Posterior vena cava (tissue), 2 donors: Measurements from ENCODE around the gene MACROD1. TPM values are rescaled to one million over a fixed set of nuclear protein-coding genes. Genes with fewer than 3 reads are reported as not detected.
"Not testable (repeated sequence)": the region's sequence is repeated elsewhere in the genome, so short reads cannot be mapped to it uniquely, and the experiment has no call there.

ENCODE experiments used
- DNase-seq: peaks from one replicate; pipeline ENCODE4 v3.0.0-alpha.2; 2020; ENCODE audit warnings: low spot score
- intact Hi-C, 2 donors: fragments of 100-400 bp; cut with DNase I; formaldehyde crosslinking; loops; one replicate each; pipeline versions ENCODE4 v1.14.1 to v1.14.2; 2022 to 2023
- total RNA-seq, 2 donors: library from RNA; stranded (reverse); fragmentation: NEBNext Ultra II Directional; extraction: Animal tissue kit (Norgen Biotek cat#: 25700); gene quantifications; one replicate each; pipeline ENCODE4 v1.2.1, GENCODE V29; 2021
- donor health status: DM: yes; HTN: yes; CAD: no.
- donor health status: DM: yes; HTN: yes; CAD: no.

The MACROD1 gene
- total RNA-seq, 2 donors from 2014 or later: 15.9 to 16.8 TPM

GRCh38 chr11:64052938-64053622, 112.8 kb downstream of the MACROD1 start:
- no peak for DNase-seq
- intact Hi-C loops: no loop called here

DNA sequence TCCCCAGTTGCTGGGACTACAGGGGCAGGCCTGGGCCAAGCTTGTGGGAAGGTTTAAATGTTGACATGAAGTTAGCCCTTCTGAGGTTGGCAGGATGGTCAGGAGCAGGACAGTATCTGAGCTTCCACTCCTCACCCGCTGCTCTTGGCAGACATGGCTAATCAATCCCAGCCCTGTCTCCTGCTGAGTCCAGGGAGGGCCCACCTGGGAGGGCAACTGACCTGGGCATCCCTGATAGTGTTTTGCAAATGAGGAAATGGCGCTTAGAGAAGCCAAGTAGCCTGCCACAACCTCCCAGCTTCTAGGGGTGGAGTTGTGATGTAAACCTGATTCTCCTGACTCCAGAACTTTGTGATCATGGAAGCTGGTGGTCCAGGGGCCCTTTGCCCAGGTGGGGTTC, 113.5 kb downstream of the MACROD1 start:
- intact Hi-C loops: no loop called here
- DNase-seq: no peak

GRCh38 chr11:64051297-64051696, 114.6 kb downstream of the MACROD1 start:
- intact Hi-C loops: no loop called here
- DNase-seq: no peak

GRCh38 chr11:64049509-64049908, 116.4 kb downstream of the MACROD1 start:
- intact Hi-C loops: no loop called here

DNA sequence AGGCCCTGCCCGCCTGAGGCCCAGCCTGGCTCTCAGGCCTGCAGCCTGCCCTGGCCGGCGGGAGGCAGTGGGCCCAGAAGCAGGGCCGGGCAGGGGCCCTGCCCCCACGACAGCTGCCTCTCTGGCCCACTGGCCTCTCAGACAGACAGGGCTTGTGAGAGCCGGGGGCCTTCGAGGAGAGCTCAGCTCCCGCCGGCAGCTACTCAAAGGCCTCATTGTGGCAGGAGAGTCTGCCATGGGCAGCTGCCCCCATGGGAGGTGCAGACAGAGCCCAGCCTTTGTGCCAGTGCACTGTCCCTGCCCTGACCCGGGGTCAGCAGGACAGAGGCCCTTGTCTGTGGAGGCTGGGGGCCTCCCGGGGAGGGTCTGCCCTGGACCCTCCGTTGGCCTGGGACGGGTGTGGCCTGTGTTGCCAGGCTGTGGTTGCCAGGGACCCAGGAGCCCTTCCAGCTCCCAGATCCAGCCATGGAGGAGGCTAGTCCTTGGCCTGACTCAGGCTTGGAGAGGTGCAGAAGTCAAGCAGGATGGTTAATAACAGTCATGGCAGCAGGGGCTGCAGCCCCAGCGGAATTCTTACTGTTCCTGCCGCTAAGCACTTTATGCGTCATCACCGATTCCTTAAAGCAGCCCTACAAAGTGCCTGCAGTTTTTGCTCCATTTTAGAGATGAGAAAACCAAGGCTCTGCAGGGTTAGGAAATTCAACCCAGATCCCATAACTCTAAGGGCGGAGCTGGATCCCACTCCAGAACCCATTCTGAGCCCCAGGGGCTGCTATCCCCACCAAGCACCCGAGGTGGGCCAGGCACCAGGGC, 117.7 kb downstream of the MACROD1 start:
- DNase-seq: no peak
- intact Hi-C loops: no loop called here

More at GRCh38 chr11:64049509-64049908, 116.4 kb downstream of the MACROD1 start:
- DNase-seq: no peak

- intact Hi-C loops, DNase-seq: not testable (repeated sequence)
Measured at GRCh38 chr11:64047373-64047772, 118.5 kb downstream of the MACROD1 start.

DNA sequence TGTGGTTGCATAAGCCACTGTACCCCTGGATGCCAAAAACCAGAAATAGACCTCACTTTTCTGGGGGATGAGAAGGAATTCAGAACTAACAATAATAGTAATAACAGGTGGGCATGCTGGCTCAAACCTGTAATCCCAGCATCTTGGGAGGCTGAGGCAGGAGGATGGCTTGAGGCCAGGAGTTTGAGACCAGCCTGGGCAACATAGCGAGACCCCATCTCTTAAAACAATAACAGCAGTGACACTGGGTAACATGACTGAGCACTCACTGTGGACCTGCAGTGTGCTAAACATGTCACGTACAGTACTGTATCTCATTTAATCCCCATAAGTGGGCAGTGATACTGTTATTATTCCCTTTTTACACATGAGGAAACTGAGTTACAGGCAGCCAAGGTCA, 120.2 kb downstream of the MACROD1 start:
- DNase-seq: no peak
- intact Hi-C loops: no loop called here

DNA sequence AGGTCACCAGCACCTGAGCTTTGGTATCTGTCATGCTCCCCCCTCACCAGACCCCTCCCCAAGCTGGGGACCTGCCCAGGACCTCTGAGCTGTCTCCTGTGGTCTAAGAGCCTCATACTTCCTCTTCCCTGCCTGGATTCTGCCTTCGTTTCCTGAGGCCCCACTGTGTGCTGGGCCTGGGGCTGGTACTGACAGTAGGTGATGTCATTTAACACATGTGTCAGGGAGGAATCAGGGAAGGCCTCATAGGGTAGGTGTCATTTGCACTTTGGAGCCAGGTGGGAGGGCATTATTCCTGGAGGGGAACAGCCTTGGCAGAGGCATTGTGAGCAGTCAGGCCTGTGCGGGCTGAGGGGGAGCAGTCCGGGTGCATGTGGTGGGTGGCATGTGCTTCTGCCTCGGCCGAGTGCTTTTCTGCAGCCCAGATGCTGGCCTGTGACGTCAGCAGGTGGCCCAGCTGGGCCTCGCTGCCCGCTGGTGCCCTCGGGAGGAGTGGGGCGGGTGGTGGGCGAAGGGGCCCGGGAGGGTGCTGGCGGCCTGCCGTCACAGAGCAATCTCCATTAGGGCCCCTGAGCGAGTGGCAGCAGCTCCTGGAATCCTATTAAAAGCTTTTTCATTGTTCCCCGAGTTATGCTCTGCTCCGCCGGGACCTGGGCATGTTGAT, 121.1 kb downstream of the MACROD1 start:
- no peak for DNase-seq
- intact Hi-C loops: no loop called here

- DNase-seq: no peak
- intact Hi-C loops: no loop called here
Measured at GRCh38 chr11:64043545-64043944, 122.4 kb downstream of the MACROD1 start.

GRCh38 chr11:64042301-64042700, 123.6 kb downstream of the MACROD1 start:
- DNase-seq: no peak
- intact Hi-C loops: no loop called here

DNA sequence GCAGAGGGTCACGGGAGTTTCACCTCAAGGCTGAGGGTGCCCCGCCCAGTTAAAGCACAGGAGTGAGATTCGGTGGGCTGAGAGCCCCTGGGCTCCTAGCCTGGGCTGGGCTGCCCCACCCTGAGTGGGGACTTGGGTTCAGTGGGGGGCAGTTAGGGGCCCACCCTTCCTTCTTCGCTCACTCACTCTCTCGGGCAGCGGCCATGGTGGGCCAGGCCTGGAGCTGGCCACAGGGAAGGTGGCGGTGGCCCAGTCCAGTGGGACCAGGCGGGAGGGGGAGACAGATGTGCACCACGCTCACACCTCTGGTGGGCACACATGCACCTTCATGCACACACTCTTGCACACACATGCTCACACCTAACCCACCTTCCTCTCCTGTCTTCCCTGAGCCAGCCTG, 124.1 kb downstream of the MACROD1 start:
- no peak for DNase-seq
- intact Hi-C loops: no loop called here

- no peak for DNase-seq
- intact Hi-C loops: no loop called here
Measured at GRCh38 chr11:64040684-64041322, 125.1 kb downstream of the MACROD1 start.

GRCh38 chr11:64039012-64039665, 126.8 kb downstream of the MACROD1 start:
- no peak for DNase-seq
- intact Hi-C loops: no loop called here

DNA sequence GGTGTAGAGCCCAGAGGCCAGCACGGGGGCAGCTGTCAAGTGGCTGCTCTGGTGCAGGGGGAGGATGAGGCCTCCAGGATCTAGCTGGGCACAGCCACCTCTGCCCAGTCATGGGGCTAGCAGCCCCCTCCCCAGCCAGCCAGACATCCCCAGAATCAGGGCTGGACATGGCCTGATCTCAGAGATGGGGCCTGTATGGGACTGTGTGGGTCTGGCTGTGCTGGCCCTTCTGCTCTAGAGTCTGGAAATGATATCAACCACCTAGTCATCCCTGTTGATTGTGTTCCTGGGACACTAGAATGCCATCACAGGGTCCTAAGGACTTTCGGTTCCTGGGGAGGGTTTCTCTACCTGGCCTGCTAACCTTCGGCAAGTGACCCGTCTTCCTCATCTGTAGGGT, 127.4 kb downstream of the MACROD1 start:
- no peak for DNase-seq
- intact Hi-C loops: no loop called here

- DNase-seq: no peak
- intact Hi-C loops: no loop called here
Measured at GRCh38 chr11:64037027-64037634, 128.8 kb downstream of the MACROD1 start.

- intact Hi-C loops: no loop called here
- no peak for DNase-seq
Measured at GRCh38 chr11:64036087-64037026, 129.6 kb downstream of the MACROD1 start.

GRCh38 chr11:64035576-64035975, 130.3 kb downstream of the MACROD1 start, which contains the start of gene FLRT1:
Gene FLRT1 (plus strand): TSS chr11:64035931. CDS start chr11:64116268, 80,337 bp downstream.
- DNase-seq: no peak
- intact Hi-C loops: no loop called here

DNA sequence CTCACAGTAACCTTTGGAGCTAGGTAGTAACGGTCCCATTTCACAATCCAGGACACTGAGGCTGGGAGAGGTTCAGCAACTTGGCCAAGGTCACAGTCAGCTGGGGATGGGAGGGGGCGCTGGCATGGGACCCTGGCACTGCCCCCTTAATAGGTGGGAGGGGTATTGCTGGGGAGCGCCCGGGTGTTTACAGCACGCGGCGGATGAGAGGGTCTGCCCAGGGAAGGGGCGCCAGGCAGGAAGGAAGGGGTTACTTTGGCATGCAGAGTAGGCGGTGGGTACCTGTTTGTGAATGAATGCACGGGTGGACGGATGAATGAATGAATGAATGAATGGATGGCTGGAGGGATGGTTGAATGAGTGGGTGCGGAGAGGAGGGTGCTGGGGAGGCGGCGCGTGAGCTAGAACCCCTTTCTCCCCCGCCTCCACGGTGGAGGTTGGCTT, 130.8 kb downstream of the MACROD1 start:
- intact Hi-C loops: no loop called here
- no peak for DNase-seq
